Testis (tissue), 3 donors: ENCODE results near the gene NME9. TPM values are rescaled to one million over a fixed set of nuclear protein-coding genes. Genes with fewer than 3 reads are reported as not detected.

Source experiments
- DNase-seq: peaks from one replicate; pipeline ENCODE4 v3.0.0-alpha.2; 2019
- H3K27ac ChIP-seq, 2 donors: fragments of 200-600 bp; sonication (generic); one replicate each; pipeline ENCODE4 v1.5.1; 2019
- H3K27me3 ChIP-seq: fragments of 200-600 bp; sonication (generic); one replicate; pipeline ENCODE4 v1.5.1; 2019
- H3K36me3 ChIP-seq: fragments of 200-600 bp; sonication (generic); one replicate; pipeline ENCODE4 v1.5.1; 2017; ENCODE audit warnings: low read depth; ENCODE audit errors: missing control alignments
- H3K4me1 ChIP-seq: fragments of 200-600 bp; sonication (generic); one replicate; pipeline ENCODE4 v1.5.1; 2019
- H3K4me3 ChIP-seq, 2 donors: fragments of 200-600 bp; sonication (generic); one replicate each; pipeline ENCODE4 v1.5.1; 2017 to 2019
- H3K9me3 ChIP-seq: fragments of 200-600 bp; sonication (generic); one replicate; pipeline ENCODE4 v1.5.1; 2017
- POLR2A ChIP-seq: fragments of 450-650 bp; IDR thresholded peaks from one replicate; pipeline ENCODE4 v1.6.1; 2017; ENCODE audit warnings: antibody characterized with exemption, mild to moderate bottlenecking, moderate library complexity
- WGBS, 2 donors: methylation state at CpG; one replicate each; pipeline ENCODE4 v1.1.5; 2018; 5-methylcytosine and 5-hydroxymethylcytosine counted together
- intact Hi-C: fragments of 100-400 bp; cut with DNase I; formaldehyde crosslinking; loops from one replicate; pipeline ENCODE4 v1.15.1; 2023; ENCODE audit warnings: low total_unique reads
- polyA plus RNA-seq: library from polyadenylated mRNA; stranded (reverse); fragments of 350-450 nt; fragmentation: Illumina TruSeq; extraction: RNeasy Lipid Tissue Mini Kit (QIAGEN cat#74804); gene quantifications from one replicate; pipeline ENCODE4 v1.2.3, GENCODE V29; 2014; ENCODE audit warnings: low read depth, low replicate concordance; ENCODE audit not compliant: insufficient read depth
- total RNA-seq, 2 donors: library from RNA; depleted of rRNA; stranded (reverse); fragments of >200 nt; gene quantifications; one replicate each; pipeline ENCODE4 v1.2.3, GENCODE V29; 2016
- TF ChIP-seq, protein P1 (sequence below), 3 experiments: fragments of 450-650 bp in 2 of 3; fragments of 200-600 bp in 1 of 3; sonication (generic) in 1 of 3; IDR thresholded peaks; one replicate each; pipeline ENCODE4 v1.5.1; 2016 to 2019; ENCODE audit warnings: antibody characterized with exemption in 3 of 3, mild to moderate bottlenecking in 2 of 3, moderate library complexity in 1 of 3

The NME9 gene
- total and polyA plus RNA-seq, 3 donors from 2014 or later = 3.2 to 11.5 (median 8.0) TPM

DNA sequence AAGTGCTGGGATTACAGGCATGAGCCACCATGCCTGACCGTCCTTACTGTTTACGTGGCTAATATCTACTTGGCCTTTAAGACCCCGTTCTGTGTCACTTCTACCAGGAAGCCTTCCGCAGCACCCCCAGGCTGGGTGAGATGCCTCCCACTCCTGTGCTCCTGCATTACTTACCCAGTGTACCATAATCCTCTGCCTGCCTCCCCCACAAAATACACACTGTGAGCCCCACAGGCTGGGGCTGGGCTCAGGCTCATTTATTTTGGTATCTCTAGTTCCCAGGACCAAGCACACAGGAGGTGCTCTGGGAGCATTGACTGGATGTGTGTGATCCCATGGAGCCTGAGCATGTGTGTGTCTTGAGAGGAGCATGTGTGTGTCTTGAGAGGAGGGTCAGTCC, 33.7 kb upstream of the NME9 start:
- Histone ChIP-seq H3K36me3 (no peaks in the 10 kb centered on the region), H3K9me3 (no peaks in the 10 kb centered on the region), H3K4me1 (peaks cover 12% of the 10 kb centered on the region), H3K4me3 (no peak overlapping the region), H3K27me3 (no peaks in the 10 kb centered on the region), H3K27ac (no peak overlapping the region)
- intact Hi-C loops = no loop called here
- TF ChIP-seq POLR2A = no peak
- TF ChIP-seq, protein P1, sequence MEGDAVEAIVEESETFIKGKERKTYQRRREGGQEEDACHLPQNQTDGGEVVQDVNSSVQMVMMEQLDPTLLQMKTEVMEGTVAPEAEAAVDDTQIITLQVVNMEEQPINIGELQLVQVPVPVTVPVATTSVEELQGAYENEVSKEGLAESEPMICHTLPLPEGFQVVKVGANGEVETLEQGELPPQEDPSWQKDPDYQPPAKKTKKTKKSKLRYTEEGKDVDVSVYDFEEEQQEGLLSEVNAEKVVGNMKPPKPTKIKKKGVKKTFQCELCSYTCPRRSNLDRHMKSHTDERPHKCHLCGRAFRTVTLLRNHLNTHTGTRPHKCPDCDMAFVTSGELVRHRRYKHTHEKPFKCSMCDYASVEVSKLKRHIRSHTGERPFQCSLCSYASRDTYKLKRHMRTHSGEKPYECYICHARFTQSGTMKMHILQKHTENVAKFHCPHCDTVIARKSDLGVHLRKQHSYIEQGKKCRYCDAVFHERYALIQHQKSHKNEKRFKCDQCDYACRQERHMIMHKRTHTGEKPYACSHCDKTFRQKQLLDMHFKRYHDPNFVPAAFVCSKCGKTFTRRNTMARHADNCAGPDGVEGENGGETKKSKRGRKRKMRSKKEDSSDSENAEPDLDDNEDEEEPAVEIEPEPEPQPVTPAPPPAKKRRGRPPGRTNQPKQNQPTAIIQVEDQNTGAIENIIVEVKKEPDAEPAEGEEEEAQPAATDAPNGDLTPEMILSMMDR (IDR thresholded peaks at IDR 0.05) = no peak
- WGBS, 2 donors = 88 to 93% methylated on average over 4 of the region's 4 CpGs
- no peak for DNase-seq

DNA sequence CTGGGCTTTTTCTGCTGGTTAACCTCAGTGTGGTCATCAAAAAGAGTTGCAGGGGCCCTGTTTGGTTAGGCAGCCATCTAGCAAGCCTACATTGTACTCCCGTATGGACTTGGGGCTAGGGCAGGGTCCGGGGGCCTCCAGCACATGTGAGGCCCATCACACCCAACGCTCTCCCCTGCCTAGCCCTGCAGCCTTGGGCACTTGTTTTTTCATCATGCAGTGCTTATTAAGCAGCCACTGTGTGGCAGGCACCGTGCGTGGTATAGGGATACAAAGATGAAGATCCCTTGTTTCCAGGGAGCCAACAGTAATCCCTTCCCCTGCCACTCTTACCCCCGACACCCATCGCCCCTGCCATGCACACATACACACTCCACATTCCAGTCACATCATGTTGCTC, 32.9 kb upstream of the NME9 start:
- intact Hi-C loops = no loop called here
- Histone ChIP-seq H3K4me1 (peaks cover 4% of the 10 kb centered on the region), H3K27me3 (no peaks in the 10 kb centered on the region), H3K27ac (no peak overlapping the region), H3K36me3 (no peaks in the 10 kb centered on the region), H3K9me3 (no peaks in the 10 kb centered on the region), H3K4me3 (no peak overlapping the region)
- 92 to 95% methylated on average over 7 of the region's 7 CpGs for WGBS, 2 donors
- no peak for DNase-seq
- no peak for TF ChIP-seq POLR2A
- TF ChIP-seq, protein P1 (IDR thresholded peaks at IDR 0.05) = no peak

DNA sequence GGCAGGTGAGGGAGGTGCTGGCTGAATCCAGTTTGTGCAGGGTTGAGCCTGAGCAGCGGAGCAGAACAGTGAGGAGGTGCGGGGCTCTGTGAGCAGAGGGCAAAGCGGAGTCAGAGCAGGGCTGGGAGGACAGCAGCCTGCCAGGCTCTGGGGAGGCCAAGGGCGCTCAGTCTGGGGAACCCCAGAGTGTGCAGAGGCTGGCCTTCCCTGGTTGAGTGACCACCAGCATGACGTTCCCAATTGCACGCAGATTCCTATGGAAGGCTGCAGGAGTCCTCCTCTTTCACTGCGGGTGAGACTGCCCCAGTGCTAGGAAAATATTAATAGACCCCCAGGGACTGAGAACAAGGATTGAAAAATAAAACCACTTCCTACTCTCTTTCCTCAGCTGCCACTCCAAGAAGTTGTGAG, 31.9 kb upstream of the NME9 start:
- Histone ChIP-seq H3K27ac (no peak overlapping the region), H3K4me3 (no peak overlapping the region), H3K27me3 (no peaks in the 10 kb centered on the region), H3K9me3 (no peaks in the 10 kb centered on the region), H3K4me1 (peaks cover 6% of the 10 kb centered on the region), H3K36me3 (no peaks in the 10 kb centered on the region)
- 81 to 86% methylated on average over 6 to 7 of the region's 7 CpGs for WGBS, 2 donors
- intact Hi-C loops = no loop called here
- DNase-seq = no peak
- no peak for TF ChIP-seq POLR2A
- TF ChIP-seq, protein P1 (IDR thresholded peaks at IDR 0.05) = no peak

DNA sequence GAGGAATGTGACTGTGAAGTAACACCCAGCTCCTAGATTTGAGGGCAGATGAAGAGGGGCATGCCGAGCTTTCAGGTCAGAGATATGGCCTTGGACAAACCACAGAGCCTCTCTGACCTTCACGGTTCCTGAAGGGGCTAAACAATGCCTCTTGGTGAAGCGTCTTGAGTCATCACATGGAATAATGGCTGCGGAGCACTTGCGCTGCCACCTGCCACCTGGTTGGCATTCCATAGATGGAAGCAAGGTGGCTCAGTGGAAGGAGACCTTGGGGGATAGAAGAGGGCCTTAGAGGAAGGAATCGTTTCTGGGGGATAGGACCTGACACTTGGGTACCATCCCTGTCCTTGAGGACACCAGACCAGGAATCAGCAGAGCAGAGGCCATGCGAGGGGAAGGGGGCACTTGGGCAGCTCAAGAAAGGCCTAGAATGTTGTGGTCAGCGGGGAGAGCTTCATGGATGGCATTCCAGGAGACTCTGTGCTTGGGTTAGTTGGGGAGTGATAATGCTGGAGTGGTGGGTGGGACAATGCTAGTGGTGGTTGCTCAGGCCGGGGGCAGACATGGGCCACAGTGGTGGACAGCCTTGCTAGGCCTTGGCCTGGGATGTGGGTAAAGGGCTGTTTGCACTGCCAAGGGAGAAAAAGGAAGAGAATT, 31.3 kb upstream of the NME9 start:
- Histone ChIP-seq H3K4me3 (no peak overlapping the region), H3K36me3 (no peaks in the 10 kb centered on the region), H3K27ac (no peak overlapping the region), H3K4me1 (peaks cover 6% of the 10 kb centered on the region), H3K27me3 (no peaks in the 10 kb centered on the region), H3K9me3 (no peaks in the 10 kb centered on the region)
- WGBS, 2 donors = 87 to 97% methylated on average over 6 to 9 of the region's 9 CpGs
- intact Hi-C loops = no loop called here
- no peak for DNase-seq
- no peak for TF ChIP-seq POLR2A
- TF ChIP-seq, protein P1 (IDR thresholded peaks at IDR 0.05) = no peak
